ENCODE measurements around the gene BTBD2.

BTBD2 gene

DNA sequence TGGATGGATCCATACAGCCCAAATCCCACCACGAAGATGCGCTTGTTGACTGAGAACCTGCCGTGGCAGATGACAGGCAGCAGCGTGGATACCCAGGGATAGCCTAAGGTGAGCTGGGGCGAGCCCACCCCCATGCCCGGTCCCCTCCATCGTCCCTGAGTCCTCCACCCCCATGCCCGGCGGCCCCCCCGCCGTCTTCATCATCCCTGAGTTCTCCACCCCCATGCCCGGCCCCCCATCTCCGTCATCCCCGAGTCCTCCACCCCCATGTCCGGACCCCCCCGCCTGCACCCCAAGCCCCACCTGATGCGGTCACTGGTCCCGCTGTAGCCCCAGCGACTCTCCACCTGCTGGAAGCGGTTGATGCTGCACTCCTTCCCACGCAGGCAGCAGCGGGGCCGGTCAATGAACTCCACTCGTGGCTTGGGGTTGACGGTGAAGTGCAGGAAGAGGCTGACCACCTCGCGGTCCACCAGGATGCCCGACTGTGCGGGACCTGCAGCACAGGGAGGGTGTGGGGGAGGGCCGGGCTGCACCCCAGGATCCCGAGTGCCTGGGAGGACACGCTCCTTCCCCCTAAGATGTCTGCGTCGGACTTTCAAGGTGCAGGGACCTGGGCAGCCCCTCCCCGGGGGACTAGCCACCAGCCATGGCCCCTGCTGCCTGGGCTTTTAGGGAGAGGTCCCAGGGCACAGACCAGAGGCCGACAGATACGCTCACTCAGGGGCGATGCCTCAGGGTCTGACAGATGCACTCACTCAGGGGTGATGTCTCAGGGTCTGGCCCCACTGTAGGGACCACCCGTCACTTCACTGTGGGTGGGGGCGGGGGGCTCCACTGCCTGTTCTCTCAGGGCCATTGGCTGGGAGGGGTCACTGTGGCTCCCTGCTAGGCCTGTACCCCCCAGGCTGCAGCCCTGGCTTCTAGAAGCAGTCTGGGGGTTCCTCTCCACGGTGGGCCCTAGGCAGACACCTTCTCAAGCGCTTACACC, 28.0 kb downstream of the BTBD2 start:
- in situ Hi-C loops (cut with MboI; ENCODE audit: low sequenced_read_pairs): no loop called here

- in situ Hi-C loops (cut with MboI; ENCODE audit: low sequenced_read_pairs): no loop called here
These were observed 29.0 kb downstream of the BTBD2 start for GRCh38 chr19:1986357-1987162.

DNA sequence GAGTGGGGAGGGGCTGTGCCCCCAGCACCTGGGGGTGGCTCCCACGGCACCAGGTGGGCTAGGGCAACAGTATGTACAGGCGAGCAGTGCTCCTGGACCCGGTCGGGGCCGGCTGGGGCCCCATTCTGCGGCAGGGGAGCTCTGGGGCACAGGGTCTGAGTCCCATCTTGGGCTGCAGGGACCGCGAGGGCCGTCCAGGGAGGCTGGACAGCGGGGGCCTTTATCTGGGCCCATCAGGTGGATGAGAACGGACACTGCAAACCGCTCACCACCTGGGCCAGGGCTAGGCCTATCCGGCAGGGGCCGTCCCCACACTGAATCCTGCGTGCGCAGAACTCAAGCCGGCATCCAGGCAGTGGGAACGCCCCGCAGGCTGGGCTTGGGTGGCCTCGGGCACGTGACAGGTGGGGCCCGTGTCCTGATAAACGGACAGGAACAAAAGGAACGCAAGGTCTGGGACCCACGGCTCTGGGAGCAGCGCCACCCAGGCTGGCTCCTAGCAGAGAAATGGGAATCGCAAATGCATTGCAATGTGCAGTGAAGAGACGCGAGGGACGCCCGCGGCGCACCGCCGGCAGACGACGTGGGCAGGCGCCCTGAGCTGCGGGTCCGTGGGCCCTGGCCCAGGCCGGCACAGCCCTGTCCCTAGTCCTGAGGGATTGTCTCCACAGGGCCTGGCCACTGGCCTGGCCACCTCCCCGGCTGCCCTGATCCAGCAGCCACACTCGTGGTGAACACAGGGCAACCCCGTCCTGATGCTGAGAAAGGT, 29.7 kb downstream of the BTBD2 start:
- in situ Hi-C loops (cut with MboI; ENCODE audit: low sequenced_read_pairs): no loop called here

- in situ Hi-C loops (cut with MboI; ENCODE audit: low sequenced_read_pairs): no loop called here
These were observed 31.2 kb downstream of the BTBD2 start for GRCh38 chr19:1984357-1984756.

- in situ Hi-C loops (cut with MboI; ENCODE audit: low sequenced_read_pairs): no loop called here
These were observed 34.3 kb downstream of the BTBD2 start for GRCh38 chr19:1981253-1981652.

- in situ Hi-C loops (cut with MboI; ENCODE audit: low sequenced_read_pairs): no loop called here
These were observed 34.7 kb downstream of the BTBD2 start for GRCh38 chr19:1980809-1981181.

DNA sequence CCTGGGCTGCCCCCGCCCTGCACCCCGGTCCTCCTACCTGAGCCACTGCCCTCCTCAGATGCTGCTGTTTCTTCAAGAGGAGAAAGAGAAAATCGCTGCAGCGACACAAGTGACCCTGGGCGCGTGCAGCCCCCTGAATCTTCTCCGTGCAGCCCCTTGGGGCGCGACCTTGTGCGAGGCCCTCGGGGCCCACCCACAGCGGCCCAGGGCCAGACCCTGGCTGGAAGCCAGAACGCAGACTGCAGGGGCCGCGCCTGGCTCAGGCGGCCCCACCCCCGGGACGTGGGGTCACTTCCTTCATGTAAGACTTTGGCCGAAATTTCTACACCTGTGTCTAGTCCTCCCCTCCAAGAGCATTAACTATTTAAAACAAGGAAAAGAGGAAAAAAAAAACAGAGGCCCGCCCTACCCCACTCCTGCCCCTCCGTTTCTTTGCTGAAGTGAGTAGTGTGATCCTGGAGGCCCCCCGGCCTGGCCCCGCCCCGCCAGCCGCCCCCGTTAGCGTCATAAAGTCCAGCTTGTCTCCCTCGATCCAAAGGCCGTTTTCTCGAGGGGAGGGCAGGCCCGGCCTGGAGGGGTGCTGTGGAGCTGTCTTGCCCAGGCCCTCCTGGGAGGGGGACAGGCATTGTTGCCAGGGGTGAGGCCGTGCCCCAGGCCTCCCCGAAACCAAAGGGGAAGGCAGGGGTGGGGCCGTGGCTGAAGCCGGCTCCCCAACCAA, 35.3 kb downstream of the BTBD2 start:
- in situ Hi-C loops (cut with MboI; ENCODE audit: low sequenced_read_pairs): no loop called here

GRCh38 chr19:1979642-1980041, 35.9 kb downstream of the BTBD2 start:
- in situ Hi-C loops (cut with MboI; ENCODE audit: low sequenced_read_pairs): no loop called here

GRCh38 chr19:1979017-1979416, 36.5 kb downstream of the BTBD2 start:
- in situ Hi-C loops (cut with MboI; ENCODE audit: low sequenced_read_pairs): no loop called here

DNA sequence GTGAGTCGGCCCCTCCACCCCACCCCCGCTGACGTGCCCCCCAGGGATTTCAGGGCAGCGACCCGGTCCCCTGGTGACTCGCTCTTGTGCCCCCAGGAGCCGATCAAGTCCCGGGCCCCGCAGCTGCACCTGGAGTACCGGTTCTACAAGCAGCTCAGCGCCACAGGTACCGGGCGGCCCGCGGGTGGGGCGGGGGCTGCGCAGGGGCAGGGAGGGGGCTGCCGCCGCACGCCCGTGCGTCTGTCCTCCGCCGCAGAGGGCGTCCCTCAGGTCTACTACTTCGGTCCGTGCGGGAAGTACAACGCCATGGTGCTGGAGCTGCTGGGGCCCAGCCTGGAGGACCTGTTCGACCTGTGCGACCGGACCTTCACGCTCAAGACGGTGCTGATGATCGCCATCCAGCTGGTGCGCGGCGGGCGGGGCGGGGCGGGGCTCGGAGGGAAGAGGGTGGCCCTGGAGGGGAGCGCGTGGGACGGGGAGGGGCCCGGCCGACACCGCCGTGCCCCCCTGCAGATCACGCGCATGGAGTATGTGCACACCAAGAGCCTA, 37.1 kb downstream of the BTBD2 start:
- in situ Hi-C loops (cut with MboI; ENCODE audit: low sequenced_read_pairs): no loop called here

- in situ Hi-C loops (cut with MboI; ENCODE audit: low sequenced_read_pairs): no loop called here
These were observed 38.4 kb downstream of the BTBD2 start for GRCh38 chr19:1977120-1977519.

DNA sequence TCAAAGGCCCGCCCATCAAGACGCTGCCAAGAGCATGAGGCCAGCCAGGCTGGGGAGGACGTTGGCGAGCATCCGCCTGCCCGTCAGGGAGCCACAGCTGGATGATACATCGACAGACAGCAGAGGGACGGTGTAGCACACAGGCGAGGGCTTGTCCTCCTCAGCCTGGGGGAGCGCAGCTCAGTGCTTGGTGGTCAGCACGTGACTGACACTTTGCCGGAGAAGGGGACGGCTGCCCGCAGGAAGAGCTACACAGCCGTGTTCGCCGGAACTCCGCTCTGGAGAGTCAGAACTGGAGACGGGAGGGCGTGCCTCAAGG, 40.4 kb downstream of the BTBD2 start:
- in situ Hi-C loops (cut with MboI; ENCODE audit: low sequenced_read_pairs): no loop called here

DNA sequence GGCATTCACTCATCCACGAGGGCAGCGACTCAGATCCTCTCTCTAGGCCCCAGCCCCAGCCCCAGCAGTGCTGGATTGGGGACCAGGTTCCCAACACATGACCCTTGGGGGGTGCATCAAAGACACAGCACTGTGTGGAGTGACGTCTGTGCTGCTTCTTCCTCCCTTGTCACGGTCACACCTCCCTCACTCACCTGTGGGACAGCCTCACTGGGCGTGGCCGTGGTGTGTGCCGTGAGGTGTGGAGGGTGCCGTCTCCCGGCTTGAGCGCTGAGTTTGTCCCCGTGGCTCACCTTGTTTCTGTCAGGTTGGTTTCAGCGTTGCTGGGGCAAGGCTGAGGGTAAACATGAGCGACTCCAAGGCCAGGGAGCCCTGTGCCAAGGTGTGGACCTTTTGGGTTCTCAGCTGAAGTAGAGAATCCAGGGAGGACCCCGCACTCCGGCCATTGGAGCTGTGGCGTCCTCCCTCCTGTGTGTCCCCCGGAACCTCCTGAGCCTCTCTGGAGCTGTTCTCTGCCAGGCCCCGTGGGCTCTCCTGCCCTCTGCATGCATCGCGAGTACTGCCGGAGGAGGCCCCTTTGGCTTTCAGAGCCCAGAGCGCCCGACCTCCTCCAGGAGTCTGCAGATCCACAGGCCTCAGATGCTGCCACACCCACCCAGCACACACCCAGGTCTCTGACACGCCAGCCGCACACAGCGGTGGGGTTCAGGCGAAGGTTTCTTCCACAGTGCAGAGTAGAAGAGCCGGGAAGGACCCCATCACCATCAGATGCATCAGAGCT, 40.9 kb downstream of the BTBD2 start:
- in situ Hi-C loops (cut with MboI; ENCODE audit: low sequenced_read_pairs): no loop called here

GRCh38 chr19:1970806-1971502, 44.6 kb downstream of the BTBD2 start:
- in situ Hi-C loops (cut with MboI; ENCODE audit: low sequenced_read_pairs): no loop called here

- in situ Hi-C loops (cut with MboI; ENCODE audit: low sequenced_read_pairs): no loop called here
These were observed 45.3 kb downstream of the BTBD2 start for GRCh38 chr19:1970003-1970805.

DNA sequence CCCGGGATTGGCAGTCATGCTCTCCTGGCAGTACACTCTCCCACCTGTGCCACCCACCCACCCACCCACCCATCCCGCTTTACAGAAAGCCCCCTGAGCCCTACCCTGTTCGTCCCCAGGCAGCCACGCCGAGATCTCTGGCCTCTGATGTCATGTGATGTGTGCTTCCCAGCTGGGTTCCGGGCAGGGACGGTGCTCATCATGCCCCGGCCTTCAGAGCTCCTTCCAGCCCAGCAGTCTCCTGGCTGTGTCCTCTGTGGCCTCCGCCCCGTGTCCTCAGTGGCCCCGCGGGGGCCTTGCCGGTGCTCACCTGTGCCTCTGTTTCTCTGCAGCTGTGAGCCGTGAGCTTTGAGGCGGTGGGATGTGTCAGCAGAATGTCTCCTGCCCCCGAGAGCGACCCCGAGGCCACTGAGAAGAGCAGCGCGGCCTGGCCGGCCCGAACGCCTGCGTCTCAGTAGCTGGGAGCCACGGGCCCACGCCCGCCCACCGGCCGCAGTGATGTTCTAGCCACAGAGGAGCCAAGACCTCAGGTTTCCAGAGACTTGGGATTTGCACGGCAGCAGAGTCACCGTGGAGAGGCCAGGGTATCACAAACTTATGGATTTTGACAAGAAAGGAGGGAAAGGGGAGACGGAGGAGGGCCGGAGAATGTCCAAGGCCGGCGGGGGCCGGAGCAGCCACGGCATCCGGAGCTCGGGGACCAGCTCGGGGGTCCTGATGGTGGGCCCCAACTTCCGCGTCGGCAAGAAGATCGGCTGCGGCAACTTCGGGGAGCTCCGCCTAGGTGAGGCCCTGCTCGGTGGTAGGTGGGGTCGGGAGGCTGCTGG, 46.1 kb downstream of the BTBD2 start:
- in situ Hi-C loops (cut with MboI; ENCODE audit: low sequenced_read_pairs): no loop called here

All from HL-60/S4 (cell line).